WTC11 (cell line): ENCODE data around the gene GPR162. TPM values are rescaled to one million over a fixed set of nuclear protein-coding genes. Genes with fewer than 3 reads are reported as not detected.
A peak's percentile ranks its signal among the peaks of the same experiment; 100 is the strongest.

ENCODE experiments used
- ATAC-seq: fragments of 200-7000 bp; cut with Tn5 transposase; 2 replicates; pipeline ENCODE4 v1.10.0; 2021; ENCODE audit warnings: mild to moderate bottlenecking, moderate library complexity
- CTCF ChIA-PET: fragments of 300-600 bp; sonication (Branson Sonifier 250); formaldehyde crosslinking; loops from one replicate; lab custom pipeline; 2021; ENCODE audit warnings: antibody characterized with exemption; lab: Charles Lee
- POLR2A ChIA-PET: fragments of 350-600 bp; sonication (Branson Sonifier 250); formaldehyde crosslinking; loops from one replicate; lab custom pipeline; 2021; ENCODE audit warnings: antibody characterized with exemption; lab: Charles Lee
- DNase-seq: peaks from one replicate; pipeline ENCODE4 v3.0.0; 2021; ENCODE audit warnings: low spot score
- H3K27ac Mint-ChIP-seq: 2 replicates; pipeline ENCODE4 v1.8.0; 2021; ENCODE audit warnings: mixed read lengths
- H3K27me3 Mint-ChIP-seq: 2 replicates; pipeline ENCODE4 v1.8.0; 2021; ENCODE audit warnings: low read depth, mild to moderate bottlenecking, moderate library complexity, mixed read lengths
- H3K36me3 Mint-ChIP-seq: 2 replicates; pipeline ENCODE4 v1.8.0; 2021; ENCODE audit warnings: mixed read lengths
- H3K4me1 Mint-ChIP-seq: 2 replicates; pipeline ENCODE4 v1.8.0; 2022; ENCODE audit warnings: mixed read lengths
- H3K4me3 Mint-ChIP-seq: 2 replicates; pipeline ENCODE4 v1.8.0; 2021; ENCODE audit warnings: mild to moderate bottlenecking, moderate library complexity, mixed read lengths
- H3K9me3 Mint-ChIP-seq: 2 replicates; pipeline ENCODE4 v1.8.0; 2021; ENCODE audit warnings: mixed read lengths
- AFF4 ChIP-seq: sonication (generic); formaldehyde crosslinking; IDR thresholded peaks from 2 replicates; pipeline ENCODE4 v1.8.1; 2023; ENCODE audit warnings: mild to moderate bottlenecking, missing genetic modification reagents, borderline replicate concordance
- AR ChIP-seq: fragments of 250-450 bp; sonication (Bioruptor Pico); IDR thresholded peaks from 2 replicates; pipeline ENCODE4 v1.9.0; 2021; ENCODE audit warnings: mild to moderate bottlenecking
- ATF3 ChIP-seq: sonication (generic); formaldehyde crosslinking; conservative IDR thresholded peaks from 2 replicates; pipeline ENCODE4 v1.8.1; 2022; ENCODE audit warnings: mild to moderate bottlenecking, missing genetic modification reagents
- CREB1 ChIP-seq: sonication (generic); formaldehyde crosslinking; IDR thresholded peaks from 2 replicates; pipeline ENCODE4 v1.8.0; 2023; ENCODE audit warnings: mild to moderate bottlenecking, missing genetic modification reagents
- CTCF ChIP-seq: fragments of 200-600 bp; IDR thresholded peaks from 2 replicates; pipeline ENCODE4 v1.8.0; 2022; ENCODE audit warnings: antibody characterized with exemption
- ERG ChIP-seq: fragments of 250-450 bp; sonication (Bioruptor Pico); IDR thresholded peaks from 2 replicates; pipeline ENCODE4 v1.8.0; 2021; ENCODE audit warnings: mild to moderate bottlenecking
- FOXJ3 ChIP-seq: sonication (generic); formaldehyde crosslinking; IDR thresholded peaks from 2 replicates; pipeline ENCODE4 v1.9.0; 2021; ENCODE audit warnings: missing genetic modification reagents, mild to moderate bottlenecking, borderline replicate concordance
- FOXK1 ChIP-seq: sonication (generic); formaldehyde crosslinking; IDR thresholded peaks from 2 replicates; pipeline ENCODE4 v1.8.0; 2022; ENCODE audit warnings: mild to moderate bottlenecking, moderate library complexity, missing genetic modification reagents
- JAZF1 ChIP-seq: fragments of 250-450 bp; sonication (Bioruptor Pico); IDR thresholded peaks from 2 replicates; pipeline ENCODE4 v1.9.0; 2021; ENCODE audit warnings: moderate library complexity, mild to moderate bottlenecking, inconsistent platforms
- NFATC4 ChIP-seq: fragments of 250-450 bp; sonication (Bioruptor Pico); IDR thresholded peaks from 2 replicates; pipeline ENCODE4 v1.9.0; 2021; ENCODE audit warnings: mild to moderate bottlenecking
- NFE2L1 ChIP-seq: sonication (generic); formaldehyde crosslinking; IDR thresholded peaks from 2 replicates; pipeline ENCODE4 v1.8.1; 2023; ENCODE audit warnings: missing genetic modification reagents
- PREB ChIP-seq: sonication (generic); formaldehyde crosslinking; IDR thresholded peaks from 2 replicates; pipeline ENCODE4 v1.8.1; 2022; ENCODE audit warnings: mild to moderate bottlenecking, missing genetic modification reagents, moderate library complexity, borderline replicate concordance
- PRRX2 ChIP-seq: fragments of 250-450 bp; sonication (Bioruptor Pico); IDR thresholded peaks from 2 replicates; pipeline ENCODE4 v1.8.0; 2021; ENCODE audit warnings: mild to moderate bottlenecking
- SMAD4 ChIP-seq: sonication (generic); formaldehyde crosslinking; IDR thresholded peaks from 2 replicates; pipeline ENCODE4 v1.8.0; 2022; ENCODE audit warnings: mild to moderate bottlenecking, missing genetic modification reagents
- USF2 ChIP-seq: sonication (generic); formaldehyde crosslinking; IDR thresholded peaks from 2 replicates; pipeline ENCODE4 v1.8.1; 2023; ENCODE audit warnings: mild to moderate bottlenecking, missing genetic modification reagents, moderate library complexity
- ZBTB43 ChIP-seq: sonication (generic); formaldehyde crosslinking; IDR thresholded peaks from 2 replicates; pipeline ENCODE4 v1.8.1; 2023; ENCODE audit warnings: mild to moderate bottlenecking, missing genetic modification reagents
- ZNF219 ChIP-seq: sonication (generic); formaldehyde crosslinking; IDR thresholded peaks from 2 replicates; pipeline ENCODE4 v1.8.0; 2023; ENCODE audit warnings: missing genetic modification reagents, mild to moderate bottlenecking, borderline replicate concordance
- ZNF263 ChIP-seq: sonication (generic); formaldehyde crosslinking; IDR thresholded peaks from 2 replicates; pipeline ENCODE4 v1.8.1; 2022; ENCODE audit warnings: low read depth, mild to moderate bottlenecking, moderate library complexity, missing genetic modification reagents
- ZNF416 ChIP-seq: fragments of 250-450 bp; sonication (Bioruptor Pico); IDR thresholded peaks from 2 replicates; pipeline ENCODE4 v1.9.0; 2021; ENCODE audit warnings: mild to moderate bottlenecking, inconsistent platforms
- total RNA-seq: library from RNA; stranded (reverse); gene quantifications from 3 replicates; pipeline ENCODE4 v1.2.3, GENCODE V29; 2021

GPR162 gene
- total RNA-seq, 1 experiment from 2014 or later: 7.3 TPM

- TF ChIP-seq USF2: no peak
- TF ChIP-seq, all 79 proteins: peak for 0
Measured at GRCh38 chr12:6807170-6807569, 14.5 kb upstream of the GPR162 start (continued).

GRCh38 chr12:6809056-6809455, 12.6 kb upstream of the GPR162 start:
- Mint-ChIP-seq H3K27me3 (peaks cover 38% of the 10 kb centered on the region), H3K9me3 (peaks cover 3% of the 10 kb centered on the region), H3K4me3 (no peak overlapping the region), H3K36me3 (peaks cover 2% of the 10 kb centered on the region), H3K27ac (peak overlapping the region; percentile 11; the same call in 1 of the 2 replicates), H3K4me1 (peaks cover 18% of the 10 kb centered on the region)
- ChIA-PET POLR2A (interaction anchor here (0.6 to 1.0 kb wide), 2 partner anchors 85 to 178 kb away, joined by 3 to 4 read pairs; no protein-coding TSS in a partner anchor), CTCF (interaction anchor here (1.5 to 3.0 kb wide), 3 partner anchors 12 to 43 kb away, joined by 3 to 14 read pairs (median 7); partner anchors contain the start of gene PTMS)
- DNase-seq (no peak), ATAC-seq (no peak)
- no peak for TF ChIP-seq NFE2L1
- no peak for TF ChIP-seq NFATC4 (CRISPR knock-in tag)
- no peak for TF ChIP-seq CTCF
- TF ChIP-seq PRRX2: no peak
- TF ChIP-seq SMAD4 (CRISPR knock-in tag): no peak
- no peak for TF ChIP-seq ZNF219 (CRISPR knock-in tag)
- no peak for TF ChIP-seq FOXJ3 (CRISPR knock-in tag)
- TF ChIP-seq AFF4 (CRISPR knock-in tag): no peak
- no peak for TF ChIP-seq AR
- TF ChIP-seq ZNF416 (CRISPR knock-in tag): no peak
- no peak for TF ChIP-seq ATF3 (CRISPR knock-in tag)
- TF ChIP-seq FOXK1 (CRISPR knock-in tag): no peak
- no peak for TF ChIP-seq JAZF1 (CRISPR knock-in tag)
- TF ChIP-seq ZBTB43 (CRISPR knock-in tag): no peak
- no peak for TF ChIP-seq ERG
- no peak for TF ChIP-seq ZNF263 (CRISPR knock-in tag)
- TF ChIP-seq CREB1 (CRISPR knock-in tag): no peak
- no peak for TF ChIP-seq PREB (CRISPR knock-in tag)
